BE2C (cell line): ENCODE measurements around the gene SYNE1.

Experiments
- DNase-seq: peaks from one replicate; pipeline ENCODE4 v3.0.0-alpha.2; 2020
- H3K27me3 ChIP-seq: fragments of 250-450 bp; sonication (Bioruptor Pico); 2 replicates; pipeline ENCODE4 v1.5.1; 2020; ENCODE audit warnings: mild to moderate bottlenecking
- H3K36me3 ChIP-seq: fragments of 250-450 bp; sonication (Bioruptor Pico); 2 replicates; pipeline ENCODE4 v1.5.1; 2020; ENCODE audit warnings: mild to moderate bottlenecking
- H3K4me1 ChIP-seq: fragments of 250-450 bp; sonication (Bioruptor Pico); 2 replicates; pipeline ENCODE4 v1.5.1; 2020
- H3K4me3 ChIP-seq: 2 replicates; pipeline ENCODE4 v1.5.1; 2011; ENCODE audit warnings: low read depth, low read length
- H3K9me3 ChIP-seq: fragments of 250-450 bp; sonication (Bioruptor Pico); 2 replicates; pipeline ENCODE4 v1.5.1; 2020
- CTCF ChIP-seq: IDR thresholded peaks from 2 replicates; pipeline ENCODE4 v1.5.1; 2012; ENCODE audit warnings: mild to moderate bottlenecking, low read depth, low read length

SYNE1 gene

GRCh38 chr6:152241013-152241766 lies 396.0 kb downstream of the SYNE1 start:
- Histone ChIP-seq H3K4me1 (no peaks in the 10 kb centered on the region), H3K36me3 (no peaks in the 10 kb centered on the region), H3K9me3 (no peaks in the 10 kb centered on the region), H3K27me3 (no peaks in the 10 kb centered on the region), H3K4me3 (no peak overlapping the region)
- DNase-seq = no peak
- no peak for TF ChIP-seq CTCF

- no peak overlapping the region for H3K4me3 ChIP-seq
- H3K9me3 ChIP-seq = no peaks in the 10 kb centered on the region
- no peaks in the 10 kb centered on the region for H3K36me3 ChIP-seq
- no peak for TF ChIP-seq CTCF
- no peak for DNase-seq
- H3K4me1 ChIP-seq = no peaks in the 10 kb centered on the region
- no peaks in the 10 kb centered on the region for H3K27me3 ChIP-seq
Observed at GRCh38 chr6:152240436-152240835, 396.7 kb downstream of the SYNE1 start.

GRCh38 chr6:152236370-152237097 lies 400.6 kb downstream of the SYNE1 start:
- Histone ChIP-seq H3K36me3 (no peaks in the 10 kb centered on the region), H3K4me1 (no peaks in the 10 kb centered on the region), H3K4me3 (no peak overlapping the region), H3K27me3 (no peaks in the 10 kb centered on the region), H3K9me3 (no peaks in the 10 kb centered on the region)
- TF ChIP-seq CTCF = no peak
- DNase-seq = no peak

GRCh38 chr6:152233547-152234320 lies 403.4 kb downstream of the SYNE1 start:
- no peaks in the 10 kb centered on the region for H3K27me3 ChIP-seq
- no peak for DNase-seq
- no peak overlapping the region for H3K4me3 ChIP-seq
- H3K36me3 ChIP-seq = no peaks in the 10 kb centered on the region
- no peaks in the 10 kb centered on the region for H3K4me1 ChIP-seq
- no peak for TF ChIP-seq CTCF
- no peaks in the 10 kb centered on the region for H3K9me3 ChIP-seq

GRCh38 chr6:152232501-152233151 lies 404.5 kb downstream of the SYNE1 start:
- Histone ChIP-seq H3K9me3 (no peaks in the 10 kb centered on the region), H3K4me1 (no peaks in the 10 kb centered on the region), H3K27me3 (no peaks in the 10 kb centered on the region), H3K36me3 (no peaks in the 10 kb centered on the region), H3K4me3 (no peak overlapping the region)
- DNase-seq = no peak
- no peak for TF ChIP-seq CTCF
